ES-I3 (cell line): ENCODE results near the gene STARD6.
A peak's percentile ranks its signal among the peaks of the same experiment; 100 is the strongest.
"Not testable (repeated sequence)": the region's sequence is repeated elsewhere in the genome, so short reads cannot be mapped to it uniquely, and the experiment has no call there.

Experiments used
- H3K36me3 ChIP-seq: 2 replicates; pipeline ENCODE4 v1.6.1; 2013; ENCODE audit warnings: mild to moderate bottlenecking, low read length, control low read depth, moderate library complexity; ENCODE audit not compliant: insufficient read depth
- H3K4me1 ChIP-seq: 2 replicates; pipeline ENCODE4 v1.6.1; 2013; ENCODE audit warnings: mild to moderate bottlenecking, control low read depth, low read length; ENCODE audit not compliant: insufficient read depth
- H3K9ac ChIP-seq: 2 replicates; pipeline ENCODE4 v1.6.1; 2013; ENCODE audit warnings: low read depth, mild to moderate bottlenecking, low read length, moderate library complexity
- H3K9me3 ChIP-seq: 2 replicates; pipeline ENCODE4 v1.6.1; 2013; ENCODE audit warnings: mild to moderate bottlenecking, low read length, moderate library complexity; ENCODE audit not compliant: control insufficient read depth, insufficient read depth

STARD6 gene, protein sequence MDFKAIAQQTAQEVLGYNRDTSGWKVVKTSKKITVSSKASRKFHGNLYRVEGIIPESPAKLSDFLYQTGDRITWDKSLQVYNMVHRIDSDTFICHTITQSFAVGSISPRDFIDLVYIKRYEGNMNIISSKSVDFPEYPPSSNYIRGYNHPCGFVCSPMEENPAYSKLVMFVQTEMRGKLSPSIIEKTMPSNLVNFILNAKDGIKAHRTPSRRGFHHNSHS

DNA sequence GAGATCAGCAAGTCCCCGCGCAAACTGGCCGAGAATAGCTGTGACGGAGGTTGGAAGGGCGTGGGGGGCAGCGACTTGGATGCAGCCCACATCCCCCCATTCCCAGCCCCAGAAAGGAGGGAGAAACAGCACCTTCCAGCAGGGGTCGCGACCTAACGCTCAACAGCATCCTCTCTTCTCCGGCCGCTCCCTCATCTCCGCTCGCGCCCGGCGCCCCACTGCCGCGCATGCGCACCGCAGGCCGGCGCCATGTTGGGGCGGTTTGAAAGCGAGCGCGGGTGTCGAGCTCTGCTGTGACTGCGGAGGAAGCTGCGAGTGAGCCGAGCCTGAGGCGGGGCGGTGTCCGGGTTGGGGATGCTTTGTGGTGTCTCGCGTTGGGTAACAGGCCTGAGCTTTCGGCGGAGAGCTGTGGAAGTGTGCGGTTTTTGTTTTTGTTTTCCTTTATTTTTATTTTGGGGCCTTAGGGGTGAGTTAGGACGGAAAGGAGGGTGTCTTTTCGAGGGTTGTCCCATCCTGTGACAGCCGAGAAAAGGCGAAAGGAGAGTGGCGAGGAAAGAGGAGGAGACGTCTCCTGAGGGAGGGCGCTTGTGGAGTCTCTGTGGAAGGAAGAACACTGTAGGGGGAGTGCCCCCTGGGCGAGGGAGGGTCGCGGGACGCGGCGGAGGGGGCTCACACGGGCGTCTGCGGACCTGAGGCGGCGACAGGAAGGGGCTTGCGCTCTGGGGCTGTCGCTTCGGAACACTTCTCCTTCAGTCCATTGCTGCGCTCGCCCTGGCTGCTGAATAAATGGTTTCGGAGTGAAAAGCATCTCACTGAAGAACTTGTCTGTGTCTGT lies at the start of gene STARD6, which contains the start of gene C18orf54:
TSS of gene STARD6 (minus strand) at position 199 of the 835 bp plus-strand sequence. CDS start 3,285 bp downstream, outside the sequence.
TSS of gene C18orf54 (plus strand) at position 247 of the 835 bp plus-strand sequence. CDS start 2,667 bp downstream, outside the sequence.
- no peaks in the 10 kb centered on the region for H3K9me3 ChIP-seq
- H3K4me1 ChIP-seq = no peaks in the 10 kb centered on the region; the same call in 1 of the 2 replicates
- peak within 1 kb of the TSS; percentile 79 for H3K9ac ChIP-seq
- peaks cover 7% of the 10 kb centered on the region for H3K36me3 ChIP-seq

GRCh38 chr18:54405290-54405689 lies 47.6 kb upstream of the STARD6 start:
- no peak overlapping the region for H3K9ac ChIP-seq
- no peaks in the 10 kb centered on the region for H3K4me1 ChIP-seq
- H3K36me3 ChIP-seq = no peaks in the 10 kb centered on the region
- no peaks in the 10 kb centered on the region for H3K9me3 ChIP-seq

DNA sequence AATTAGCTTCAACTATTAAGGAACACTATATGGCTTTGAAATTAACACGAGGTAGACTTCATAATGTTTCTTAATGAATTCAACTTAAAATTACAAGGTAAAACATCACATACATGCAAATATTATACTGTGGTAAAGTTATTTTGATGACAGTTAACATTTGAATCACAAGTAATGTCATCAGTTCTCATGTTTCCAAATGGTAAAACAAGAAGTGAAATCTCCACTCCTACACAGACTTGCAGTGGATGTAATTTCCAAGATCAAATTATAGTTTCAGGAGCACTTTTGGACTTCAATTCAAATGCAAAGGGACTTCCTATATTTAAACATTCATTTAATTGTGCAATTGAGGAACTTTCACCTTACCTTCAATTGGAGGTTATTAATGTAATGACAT lies 39.1 kb upstream of the STARD6 start:
- Histone ChIP-seq H3K36me3 (no peaks in the 10 kb centered on the region), H3K4me1 (no peaks in the 10 kb centered on the region; the same call in 1 of the 2 replicates), H3K9me3 (no peaks in the 10 kb centered on the region), H3K9ac (no peak overlapping the region)

DNA sequence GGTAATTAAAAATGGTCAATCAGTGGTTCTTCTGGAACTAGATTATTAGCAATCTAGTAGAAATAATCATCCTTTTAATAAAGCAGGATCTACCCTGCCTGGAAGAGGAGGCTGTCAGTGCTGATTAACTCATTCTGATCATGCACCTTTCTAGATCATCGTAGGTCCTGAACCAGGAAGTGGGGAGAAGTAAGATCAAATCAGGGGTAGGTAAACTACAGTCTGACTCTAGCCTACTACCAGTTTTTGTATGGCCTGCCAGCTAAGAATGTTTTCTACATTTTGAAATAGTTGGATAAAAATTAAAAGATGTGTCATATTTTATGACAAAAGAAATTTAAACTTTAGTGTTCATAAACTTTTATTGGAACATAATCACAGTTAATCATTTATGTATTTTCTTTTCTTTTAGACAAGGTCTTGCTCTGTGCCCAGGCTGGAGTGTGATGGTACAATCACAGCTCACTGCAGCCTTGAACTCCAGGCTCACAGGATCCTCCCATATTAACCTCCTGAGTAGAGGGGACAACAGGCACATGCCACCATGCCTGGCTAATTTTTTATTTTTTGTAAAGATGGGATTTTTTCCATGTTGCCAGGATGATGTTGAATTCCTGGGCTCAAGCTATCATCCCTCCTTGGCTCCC lies 36.1 kb upstream of the STARD6 start:
- no peak overlapping the region for H3K9ac ChIP-seq
- peaks cover 15% of the 10 kb centered on the region for H3K4me1 ChIP-seq
- H3K9me3 ChIP-seq = no peaks in the 10 kb centered on the region
- H3K36me3 ChIP-seq = no peaks in the 10 kb centered on the region

DNA sequence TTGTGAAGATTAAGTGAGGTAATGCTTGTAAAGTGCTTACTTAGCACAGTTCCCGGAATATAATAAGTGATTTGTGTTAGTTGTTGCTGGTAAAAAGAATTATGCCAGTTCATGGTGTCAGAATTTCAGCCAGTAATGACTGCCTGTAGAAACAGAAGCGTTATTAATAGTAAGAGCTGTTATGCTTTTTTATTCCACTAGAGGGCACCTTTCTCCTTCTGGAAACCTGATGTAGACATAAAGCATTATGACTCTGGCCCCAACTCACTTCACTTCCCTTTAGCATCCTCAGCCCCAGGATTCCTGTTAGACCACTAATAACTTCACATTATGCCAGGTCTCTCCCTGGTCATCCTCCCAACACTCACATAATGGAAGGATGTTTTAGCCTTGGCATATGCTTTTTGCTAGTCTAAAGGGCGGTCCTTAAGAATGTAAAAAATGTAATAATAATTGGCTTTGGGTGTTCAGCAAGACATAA lies 34.9 kb upstream of the STARD6 start:
- Histone ChIP-seq H3K9ac (no peak overlapping the region), H3K9me3 (0 out of 2 replicates have a peak, but pooled peaks cover 2% of the 10 kb centered on the region), H3K36me3 (no peaks in the 10 kb centered on the region), H3K4me1 (peaks cover 25% of the 10 kb centered on the region)

GRCh38 chr18:54390838-54391237 lies 33.2 kb upstream of the STARD6 start:
- Histone ChIP-seq H3K4me1 (peaks cover 34% of the 10 kb centered on the region), H3K36me3 (no peaks in the 10 kb centered on the region; the same call in 1 of the 2 replicates), H3K9ac (no peak overlapping the region), H3K9me3 (0 out of 2 replicates have a peak, but pooled peaks cover 4% of the 10 kb centered on the region)

GRCh38 chr18:54389143-54389505 lies 31.5 kb upstream of the STARD6 start:
- H3K4me1 ChIP-seq = peaks cover 37% of the 10 kb centered on the region
- H3K9me3 ChIP-seq = 0 out of 2 replicates have a peak, but pooled peaks cover 4% of the 10 kb centered on the region
- no peak overlapping the region for H3K9ac ChIP-seq
- H3K36me3 ChIP-seq = no peaks in the 10 kb centered on the region; the same call in 1 of the 2 replicates

DNA sequence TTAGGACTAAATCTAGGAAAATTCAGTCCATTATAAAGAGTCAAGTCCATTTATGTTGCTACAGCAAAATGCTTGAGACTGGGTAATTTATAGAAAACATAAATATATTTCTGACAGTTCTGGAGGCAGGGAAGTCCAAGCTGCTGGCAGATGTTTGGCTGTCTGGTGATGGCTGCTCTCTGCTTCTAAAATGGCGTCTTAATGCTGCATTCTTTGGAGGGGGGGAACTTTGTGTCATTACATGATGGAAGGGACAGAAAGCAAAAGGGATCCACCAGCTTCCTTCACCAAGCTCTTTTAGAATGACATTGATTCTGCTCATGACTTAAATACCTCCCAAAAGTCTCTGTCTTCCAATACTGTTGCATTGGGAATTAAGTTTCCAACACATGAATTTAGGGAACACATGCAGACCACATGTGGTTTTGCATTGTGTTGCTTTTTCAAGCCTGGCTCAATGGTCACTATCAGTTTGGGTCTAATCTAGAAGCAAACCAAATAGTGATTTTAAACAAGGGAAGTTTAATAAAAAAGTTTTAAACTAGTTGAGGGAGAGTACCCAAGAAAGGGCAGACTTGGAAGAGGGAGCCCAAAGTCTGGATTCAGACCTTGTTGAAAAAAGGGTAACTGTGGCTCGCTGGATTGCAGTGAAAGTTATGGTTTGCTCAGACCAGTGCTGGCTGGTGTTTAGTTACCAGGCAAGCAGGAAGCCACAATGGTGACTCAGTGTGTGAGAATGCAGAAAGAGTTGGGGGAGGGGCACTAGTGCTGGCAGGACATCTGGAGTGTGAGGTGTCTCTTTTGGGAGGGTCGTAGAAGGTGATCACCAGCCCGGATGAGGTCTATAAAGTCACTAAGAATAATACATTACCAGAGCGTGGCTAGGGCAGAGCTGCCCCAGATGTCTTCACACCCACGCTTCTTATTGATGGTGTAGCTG lies 30.8 kb upstream of the STARD6 start:
- peak overlapping the region; percentile 10 for H3K9ac ChIP-seq

GRCh38 chr18:54387631-54388030 lies 30.0 kb upstream of the STARD6 start:
- Histone ChIP-seq H3K9me3 (0 out of 2 replicates have a peak, but pooled peaks cover 4% of the 10 kb centered on the region), H3K4me1 (peaks cover 37% of the 10 kb centered on the region), H3K36me3 (no peaks in the 10 kb centered on the region; the same call in 1 of the 2 replicates), H3K9ac (no peak overlapping the region)

More for the DNA sequence above, 30.8 kb upstream of the STARD6 start:
- H3K36me3 ChIP-seq = no peaks in the 10 kb centered on the region; the same call in 1 of the 2 replicates
- H3K4me1 ChIP-seq = peaks cover 37% of the 10 kb centered on the region
- H3K9me3 ChIP-seq = 0 out of 2 replicates have a peak, but pooled peaks cover 4% of the 10 kb centered on the region

DNA sequence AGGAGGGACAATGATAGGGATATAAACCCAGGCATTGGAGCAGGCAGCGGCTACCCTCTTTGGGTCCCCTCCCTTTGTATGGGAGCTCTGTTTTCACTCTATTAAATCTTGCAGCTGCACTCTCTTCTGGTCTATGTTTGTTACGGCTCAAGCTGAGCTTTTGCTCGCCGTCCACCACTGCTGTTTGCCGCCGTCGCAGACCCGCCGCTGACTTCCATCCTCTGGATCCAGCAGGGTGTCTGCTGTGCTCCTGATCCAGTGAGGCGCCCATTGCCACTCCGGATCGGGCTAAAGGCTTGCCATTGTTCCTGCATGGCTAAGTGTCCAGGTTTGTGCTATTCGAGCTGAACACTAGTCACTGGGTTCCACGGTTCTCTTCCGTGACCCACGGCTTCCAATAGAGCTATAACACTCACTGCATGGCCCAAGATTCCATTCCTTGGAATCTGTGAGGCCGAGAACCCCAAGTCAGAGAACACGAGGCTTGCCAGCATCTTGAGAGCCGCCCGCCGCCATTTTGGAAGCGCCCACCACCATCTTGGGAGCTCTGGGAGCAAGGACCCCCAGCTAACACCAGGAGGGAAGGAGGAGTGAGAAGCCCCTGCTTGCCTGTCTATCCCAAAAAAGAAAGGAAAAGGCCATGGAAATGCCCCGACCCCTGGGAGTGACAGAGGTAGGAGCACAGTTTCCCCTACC lies 29.3 kb upstream of the STARD6 start:
- H3K4me1 ChIP-seq = peaks cover 37% of the 10 kb centered on the region
- not testable (repeated sequence) for H3K9me3 ChIP-seq, H3K9ac ChIP-seq, H3K36me3 ChIP-seq

GRCh38 chr18:54386043-54386442 lies 28.4 kb upstream of the STARD6 start:
- Histone ChIP-seq H3K4me1 (peaks cover 33% of the 10 kb centered on the region), H3K9ac (no peak overlapping the region), H3K9me3 (0 out of 2 replicates have a peak, but pooled peaks cover 4% of the 10 kb centered on the region), H3K36me3 (no peaks in the 10 kb centered on the region; the same call in 1 of the 2 replicates)

DNA sequence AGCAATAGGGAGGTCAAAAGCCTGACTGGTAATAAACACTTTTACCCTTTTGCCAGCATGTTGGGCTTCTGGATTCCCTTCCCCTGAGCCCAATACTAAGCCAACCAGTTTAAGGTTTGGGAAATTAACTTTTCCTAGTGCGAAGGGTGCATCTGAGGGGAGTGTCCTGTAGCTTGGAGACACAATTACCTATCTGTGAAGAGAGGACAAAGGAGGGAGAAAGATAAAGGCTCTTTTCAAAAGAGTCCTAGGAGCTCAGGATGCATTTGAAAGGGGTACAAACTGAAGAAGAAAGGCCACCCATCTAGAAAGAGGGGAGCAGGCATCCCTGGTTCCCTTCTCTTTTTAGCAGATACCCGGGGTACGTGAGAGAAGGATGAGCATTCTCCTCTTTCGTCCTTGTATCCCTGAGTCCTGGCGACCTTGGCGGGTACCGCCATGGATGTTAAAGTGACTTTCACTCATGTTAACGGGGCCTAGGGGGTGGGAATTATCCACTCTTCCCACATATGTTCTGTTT lies 25.1 kb upstream of the STARD6 start:
- no peak overlapping the region for H3K9ac ChIP-seq
- H3K4me1 ChIP-seq = peaks cover 14% of the 10 kb centered on the region; the same call in 1 of the 2 replicates
- 0 out of 2 replicates have a peak, but pooled peaks cover 4% of the 10 kb centered on the region for H3K9me3 ChIP-seq
- H3K36me3 ChIP-seq = peaks cover 2% of the 10 kb centered on the region; the same call in 1 of the 2 replicates
